HEK293T (cell line): ENCODE data around the gene KCNJ10.
A peak's percentile ranks its signal among the peaks of the same experiment; 100 is the strongest.

ENCODE experiments used
- CTCF ChIA-PET: fragments of 350-600 bp; formaldehyde crosslinking; extraction: SDS; loops from one replicate; lab custom pipeline; 2021; ENCODE audit warnings: antibody characterized with exemption, inconsistent platforms; lab: Yijun Ruan, JAX
- POLR2A ChIA-PET: fragments of 350-600 bp; formaldehyde crosslinking; extraction: SDS; loops from one replicate; lab custom pipeline; 2020; ENCODE audit warnings: antibody characterized with exemption, inconsistent platforms; lab: Yijun Ruan, JAX
- DNase-seq: peaks from one replicate; pipeline ENCODE4 v3.0.0; 2012; ENCODE audit warnings: mixed read lengths; ENCODE audit errors: extremely low spot score
- ARNT ChIP-seq: fragments of 450-650 bp; IDR thresholded peaks from 2 replicates; pipeline ENCODE4 v1.6.1; 2017; ENCODE audit warnings: mild to moderate bottlenecking
- BHLHE40 ChIP-seq: fragments of 450-650 bp; IDR thresholded peaks from 2 replicates; pipeline ENCODE4 v1.6.1; 2016; ENCODE audit warnings: mild to moderate bottlenecking, moderate library complexity, borderline replicate concordance
- CTBP1 ChIP-seq: fragments of 450-650 bp; IDR thresholded peaks from 2 replicates; pipeline ENCODE4 v1.6.1; 2016; ENCODE audit warnings: borderline replicate concordance
- ELF4 ChIP-seq: fragments of 450-650 bp; IDR thresholded peaks from 2 replicates; pipeline ENCODE4 v1.6.1; 2017; ENCODE audit warnings: antibody characterized with exemption
- FOXA1 ChIP-seq: fragments of 450-650 bp; IDR thresholded peaks from 2 replicates; pipeline ENCODE4 v1.6.1; 2016; ENCODE audit warnings: mild to moderate bottlenecking
- FOXK2 ChIP-seq: fragments of 450-650 bp; IDR thresholded peaks from 2 replicates; pipeline ENCODE4 v1.6.1; 2016; ENCODE audit warnings: mild to moderate bottlenecking
- FOXM1 ChIP-seq: fragments of 450-650 bp; IDR thresholded peaks from 2 replicates; pipeline ENCODE4 v1.6.1; 2017; ENCODE audit warnings: mild to moderate bottlenecking, borderline replicate concordance
- HDGF ChIP-seq: fragments of 450-650 bp; IDR thresholded peaks from 2 replicates; pipeline ENCODE4 v1.6.1; 2017; ENCODE audit warnings: antibody characterized with exemption, borderline replicate concordance
- L3MBTL2 ChIP-seq: fragments of 450-650 bp; conservative IDR thresholded peaks from 2 replicates; pipeline ENCODE4 v1.6.1; 2016; ENCODE audit warnings: mild to moderate bottlenecking
- LEF1 ChIP-seq: fragments of 450-650 bp; IDR thresholded peaks from 2 replicates; pipeline ENCODE4 v1.6.1; 2017; ENCODE audit warnings: mild to moderate bottlenecking, borderline replicate concordance
- NFRKB ChIP-seq: fragments of 450-650 bp; IDR thresholded peaks from 2 replicates; pipeline ENCODE4 v1.6.1; 2016; ENCODE audit warnings: mild to moderate bottlenecking, moderate library complexity
- SP1 ChIP-seq: fragments of 450-650 bp; IDR thresholded peaks from 2 replicates; pipeline ENCODE4 v1.6.1; 2017
- SUZ12 ChIP-seq: fragments of 450-650 bp; IDR thresholded peaks from 2 replicates; pipeline ENCODE4 v1.6.1; 2016; ENCODE audit warnings: mild to moderate bottlenecking
- TARDBP ChIP-seq: fragments of 450-650 bp; IDR thresholded peaks from 2 replicates; pipeline ENCODE4 v1.6.1; 2016
- ZNF384 ChIP-seq: fragments of 450-650 bp; IDR thresholded peaks from 2 replicates; pipeline ENCODE4 v1.6.1; 2016
- TF ChIP-seq, protein P1 (sequence below): fragments of 450-650 bp; IDR thresholded peaks from 2 replicates; pipeline ENCODE4 v1.6.1; 2016

Gene KCNJ10

DNA sequence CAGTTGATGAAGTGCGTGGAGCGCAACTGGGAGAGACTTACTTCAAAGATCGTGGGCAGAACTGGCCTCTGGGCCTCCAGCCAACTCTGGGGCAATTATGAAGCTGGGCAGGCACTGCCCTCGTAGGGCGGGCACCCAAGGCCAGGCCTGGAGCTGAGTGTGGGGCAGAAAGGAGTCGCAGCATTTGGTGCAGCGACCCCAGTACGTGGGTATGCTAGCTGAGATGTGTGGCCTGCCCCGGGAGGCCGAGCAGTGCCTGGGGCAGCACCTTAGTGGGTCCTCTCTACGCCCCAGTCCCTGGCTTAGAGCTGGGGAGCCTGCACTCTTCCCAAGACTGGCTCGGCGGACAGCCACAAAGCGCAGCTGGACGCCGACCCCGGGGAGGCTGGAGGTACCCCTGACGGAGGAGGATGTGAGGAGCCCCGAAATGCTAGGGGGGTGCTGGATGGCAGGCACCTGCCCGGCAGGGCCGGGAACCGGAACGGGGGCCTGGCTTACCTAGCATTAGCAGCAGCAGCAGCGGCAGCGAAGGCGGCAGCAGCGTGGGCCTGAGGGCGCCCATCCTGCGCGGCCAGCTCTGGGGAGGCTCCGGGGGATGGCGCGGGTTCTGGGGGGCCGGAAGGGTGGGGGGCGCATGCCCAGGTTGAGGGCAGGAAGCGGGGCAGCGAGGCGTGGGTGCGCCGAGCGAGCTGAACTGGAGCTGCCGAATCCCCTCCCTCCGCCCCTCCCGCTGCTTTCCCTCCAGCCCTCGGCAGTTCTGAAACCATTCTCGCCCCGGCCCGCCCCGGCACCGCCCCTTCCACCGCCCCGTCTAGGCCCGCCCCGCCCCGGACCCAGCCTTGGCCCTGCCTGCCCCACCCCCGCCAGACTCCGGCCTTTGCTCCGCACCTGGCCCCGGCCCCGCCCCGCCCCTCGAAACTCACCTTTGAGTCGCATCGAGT lies 28.2 kb upstream of the KCNJ10 start, which contains the start of gene IGSF8:
IGSF8 (minus strand) TSS at position 709 of the 941 bp plus-strand sequence; CDS start at position 562, 147 bp downstream.
- CTCF ChIA-PET = interaction anchor here (1.0 to 2.3 kb wide), 4 partner anchors 12 to 278 kb away, joined by 3 to 20 read pairs (median 8); no protein-coding TSS in a partner anchor
- TF ChIP-seq SP1 = peak; percentile 99
- no peak for TF ChIP-seq FOXK2
- TF ChIP-seq HDGF = 0 out of 2 replicates have a peak, but pooled peaks have one; percentile 14
- DNase-seq = peak; percentile 92
- POLR2A ChIA-PET = interaction anchor here (0.9 kb wide), 1 partner anchor 10 kb away, joined by 3 read pairs; no protein-coding TSS in a partner anchor

DNA sequence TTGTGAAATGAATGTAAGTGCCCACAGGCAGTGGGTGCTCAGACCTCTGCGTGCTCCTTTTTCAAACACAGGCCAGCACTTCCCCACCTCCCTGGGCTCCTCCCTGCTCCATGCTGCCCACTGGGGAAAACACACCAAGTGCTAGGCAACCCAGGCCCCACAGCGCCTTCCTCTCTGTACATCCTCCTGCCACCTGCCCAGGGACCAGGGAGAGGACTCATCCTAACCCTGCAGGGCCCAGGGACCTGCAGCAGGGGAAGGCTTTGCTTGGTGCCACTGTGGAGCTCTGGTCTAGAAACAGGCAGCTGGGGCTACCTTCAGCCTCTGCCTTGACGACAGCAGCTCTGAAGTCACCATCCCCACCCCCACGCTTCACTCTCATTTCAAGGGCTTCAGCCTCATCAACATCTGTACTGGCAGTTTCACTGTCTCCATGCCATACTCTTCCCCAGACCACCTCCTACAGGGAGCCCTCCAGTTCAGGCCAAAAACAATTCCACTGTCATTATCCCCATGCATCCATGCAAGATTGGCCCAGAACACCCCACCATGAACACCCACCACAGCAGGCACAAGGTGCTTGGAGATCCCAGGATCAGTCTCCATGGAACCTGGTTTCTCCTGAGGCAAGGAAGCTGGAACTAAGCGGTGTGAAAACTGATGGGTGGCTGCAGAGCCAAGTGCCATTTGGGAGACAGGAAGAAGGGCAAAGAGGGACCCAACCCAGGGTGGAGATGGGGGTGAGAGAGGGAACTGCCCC lies 27.4 kb upstream of the KCNJ10 start:
- ChIA-PET POLR2A (interaction anchor here (0.9 kb wide), 1 partner anchor 9 kb away, joined by 3 read pairs; no protein-coding TSS in a partner anchor), CTCF (interaction anchor here (0.6 to 2.3 kb wide), 7 partner anchors 11 to 279 kb away, joined by 3 to 20 read pairs (median 5); no protein-coding TSS in a partner anchor)
- TF ChIP-seq ZNF384 (no peak), NFRKB (no peak), L3MBTL2 (no peak), CTBP1 (no peak), SUZ12 (no peak), SP1 (no peak), ELF4 (no peak), FOXA1 (no peak), LEF1 (no peak), TARDBP (no peak), FOXK2 (no peak), BHLHE40 (no peak), ARNT (no peak), HDGF (no peak)
- TF ChIP-seq, protein P1, sequence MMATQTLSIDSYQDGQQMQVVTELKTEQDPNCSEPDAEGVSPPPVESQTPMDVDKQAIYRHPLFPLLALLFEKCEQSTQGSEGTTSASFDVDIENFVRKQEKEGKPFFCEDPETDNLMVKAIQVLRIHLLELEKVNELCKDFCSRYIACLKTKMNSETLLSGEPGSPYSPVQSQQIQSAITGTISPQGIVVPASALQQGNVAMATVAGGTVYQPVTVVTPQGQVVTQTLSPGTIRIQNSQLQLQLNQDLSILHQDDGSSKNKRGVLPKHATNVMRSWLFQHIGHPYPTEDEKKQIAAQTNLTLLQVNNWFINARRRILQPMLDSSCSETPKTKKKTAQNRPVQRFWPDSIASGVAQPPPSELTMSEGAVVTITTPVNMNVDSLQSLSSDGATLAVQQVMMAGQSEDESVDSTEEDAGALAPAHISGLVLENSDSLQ = no peak
- DNase-seq = no peak

DNA sequence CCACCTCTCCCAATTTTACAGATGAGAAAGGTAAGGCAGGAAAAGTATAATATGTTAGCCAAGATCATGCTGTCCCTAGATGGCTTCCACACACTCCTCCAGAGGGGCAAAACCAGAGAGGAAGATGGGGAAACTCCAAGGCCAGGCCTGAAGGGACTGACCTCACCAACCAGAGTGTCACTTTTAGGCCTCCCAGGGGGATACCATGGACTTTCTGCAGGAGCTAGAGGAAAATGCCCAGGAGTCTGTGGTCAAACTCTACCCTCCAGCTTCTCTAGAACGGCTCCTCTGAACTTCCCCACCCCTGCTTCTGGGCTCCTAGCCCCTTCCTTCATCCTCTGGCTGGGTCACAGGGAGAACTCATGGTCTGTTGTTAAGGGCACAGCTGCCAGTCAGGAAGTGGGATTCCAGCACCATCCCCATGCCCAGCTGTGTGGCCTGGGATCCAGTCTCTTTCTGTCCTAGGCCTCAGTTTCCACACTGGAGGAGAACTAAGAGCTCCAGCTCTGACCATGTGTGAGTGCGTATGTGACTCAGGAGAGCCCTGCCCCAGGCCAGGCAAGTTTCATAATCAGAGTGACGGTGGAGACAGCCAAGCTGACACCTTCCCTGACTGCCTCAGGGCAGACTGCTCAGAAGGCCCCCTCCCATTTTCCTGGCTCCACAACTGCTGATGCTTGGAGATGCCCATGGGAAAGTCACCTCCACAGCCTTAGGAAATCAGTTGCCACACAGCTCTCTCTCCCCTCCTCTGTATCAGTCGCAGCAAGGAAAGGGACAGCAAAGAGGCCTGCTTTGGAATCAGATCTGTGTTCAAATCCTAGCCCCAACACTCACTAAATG lies 26.5 kb upstream of the KCNJ10 start:
- TF ChIP-seq LEF1 = no peak
- TF ChIP-seq SUZ12 = no peak
- no peak for TF ChIP-seq ELF4
- TF ChIP-seq, protein P1 = no peak
- TF ChIP-seq L3MBTL2 = no peak
- no peak for TF ChIP-seq ARNT
- TF ChIP-seq TARDBP = no peak
- ChIA-PET POLR2A (no interaction called here), CTCF (interaction anchor here (0.6 to 1.7 kb wide), 5 partner anchors 10 to 280 kb away, joined by 3 to 7 read pairs (median 5); no protein-coding TSS in a partner anchor)
- no peak for DNase-seq

DNA sequence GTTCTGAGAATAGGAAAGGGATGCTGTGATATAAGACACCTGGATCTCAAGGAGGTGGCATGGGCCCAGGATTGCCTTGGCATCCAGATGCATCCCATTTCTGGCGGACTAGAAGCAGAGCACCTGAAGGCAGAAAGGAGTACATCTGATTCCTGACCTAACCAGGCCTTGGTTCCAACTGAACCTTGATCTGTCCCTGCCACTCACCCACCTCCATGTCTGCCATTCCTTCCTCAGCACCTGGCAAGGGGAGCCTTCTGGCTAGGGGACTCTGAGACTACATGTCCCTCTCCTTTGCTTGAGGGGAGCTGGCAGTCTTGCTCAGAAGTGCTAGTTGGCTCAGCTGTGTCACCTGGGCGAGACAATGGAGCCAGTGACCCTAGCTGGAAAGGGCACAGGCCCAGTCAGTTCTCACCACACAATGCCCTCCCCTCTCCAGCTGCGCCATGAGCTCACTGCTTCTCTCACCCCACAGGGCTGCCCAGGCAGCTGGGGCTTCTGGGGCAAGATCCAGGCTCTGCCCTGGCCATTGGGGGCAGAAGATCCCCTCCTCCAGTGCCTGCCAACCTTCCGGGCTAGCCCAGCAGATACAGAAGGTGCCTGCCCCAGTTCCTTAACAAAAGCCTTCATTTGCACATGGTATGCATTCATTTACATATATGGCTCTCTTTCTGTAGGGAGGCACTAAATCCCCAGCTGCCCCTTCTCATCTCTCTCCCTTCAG lies 25.6 kb upstream of the KCNJ10 start:
- DNase-seq = no peak
- CTCF ChIA-PET = interaction anchor here (0.6 to 1.7 kb wide), 3 partner anchors 10 to 49 kb away, joined by 3 to 7 read pairs (median 5); no protein-coding TSS in a partner anchor
- POLR2A ChIA-PET = no interaction called here
- TF ChIP-seq TARDBP = no peak
- no peak for TF ChIP-seq FOXA1
- TF ChIP-seq, protein P1 = no peak
- no peak for TF ChIP-seq SUZ12
- TF ChIP-seq ARNT = no peak
- TF ChIP-seq NFRKB = no peak
- no peak for TF ChIP-seq FOXM1
- no peak for TF ChIP-seq SP1
- no peak for TF ChIP-seq ZNF384
- no peak for TF ChIP-seq ELF4

GRCh38 chr1:160094806-160095205 lies 24.8 kb upstream of the KCNJ10 start:
- ChIA-PET POLR2A (no interaction called here), CTCF (no interaction called here)
- no peak for DNase-seq
- no peak for TF ChIP-seq SP1
- TF ChIP-seq HDGF = no peak
- TF ChIP-seq FOXA1 = no peak
- TF ChIP-seq NFRKB = no peak
- TF ChIP-seq FOXM1 = no peak
- no peak for TF ChIP-seq BHLHE40
- TF ChIP-seq ELF4 = no peak
- no peak for TF ChIP-seq FOXK2
- TF ChIP-seq SUZ12 = no peak
- no peak for TF ChIP-seq ZNF384
- TF ChIP-seq, protein P1 = no peak
- no peak for TF ChIP-seq CTBP1
- TF ChIP-seq ARNT = no peak
- no peak for TF ChIP-seq LEF1
- no peak for TF ChIP-seq TARDBP
- no peak for TF ChIP-seq L3MBTL2
